HL-60 (cell line): ENCODE results near the gene DENND5A.

ENCODE experiments used
- CTCF ChIP-seq: IDR thresholded peaks from one replicate; pipeline ENCODE4 v1.5.1; 2011; ENCODE audit warnings: low read length, control low read depth, inconsistent platforms; ENCODE audit not compliant: insufficient read depth
- GABPA ChIP-seq: IDR thresholded peaks from 2 replicates; pipeline ENCODE4 v1.6.1; 2012; ENCODE audit warnings: low read depth
- POLR2AphosphoS5 ChIP-seq: IDR thresholded peaks from 2 replicates; pipeline ENCODE4 v1.6.1; 2012; ENCODE audit warnings: low read depth
- SPI1 ChIP-seq: IDR thresholded peaks from 2 replicates; pipeline ENCODE4 v1.6.1; 2012; ENCODE audit warnings: low read depth, mild to moderate bottlenecking, borderline replicate concordance
- TF ChIP-seq, protein P1 (sequence below): IDR thresholded peaks from 2 replicates; pipeline ENCODE4 v1.6.1; 2012; ENCODE audit warnings: low read depth; ENCODE audit not compliant: insufficient replicate concordance

- TF ChIP-seq CTCF = no peak
- TF ChIP-seq GABPA = no peak
- TF ChIP-seq, protein P1, sequence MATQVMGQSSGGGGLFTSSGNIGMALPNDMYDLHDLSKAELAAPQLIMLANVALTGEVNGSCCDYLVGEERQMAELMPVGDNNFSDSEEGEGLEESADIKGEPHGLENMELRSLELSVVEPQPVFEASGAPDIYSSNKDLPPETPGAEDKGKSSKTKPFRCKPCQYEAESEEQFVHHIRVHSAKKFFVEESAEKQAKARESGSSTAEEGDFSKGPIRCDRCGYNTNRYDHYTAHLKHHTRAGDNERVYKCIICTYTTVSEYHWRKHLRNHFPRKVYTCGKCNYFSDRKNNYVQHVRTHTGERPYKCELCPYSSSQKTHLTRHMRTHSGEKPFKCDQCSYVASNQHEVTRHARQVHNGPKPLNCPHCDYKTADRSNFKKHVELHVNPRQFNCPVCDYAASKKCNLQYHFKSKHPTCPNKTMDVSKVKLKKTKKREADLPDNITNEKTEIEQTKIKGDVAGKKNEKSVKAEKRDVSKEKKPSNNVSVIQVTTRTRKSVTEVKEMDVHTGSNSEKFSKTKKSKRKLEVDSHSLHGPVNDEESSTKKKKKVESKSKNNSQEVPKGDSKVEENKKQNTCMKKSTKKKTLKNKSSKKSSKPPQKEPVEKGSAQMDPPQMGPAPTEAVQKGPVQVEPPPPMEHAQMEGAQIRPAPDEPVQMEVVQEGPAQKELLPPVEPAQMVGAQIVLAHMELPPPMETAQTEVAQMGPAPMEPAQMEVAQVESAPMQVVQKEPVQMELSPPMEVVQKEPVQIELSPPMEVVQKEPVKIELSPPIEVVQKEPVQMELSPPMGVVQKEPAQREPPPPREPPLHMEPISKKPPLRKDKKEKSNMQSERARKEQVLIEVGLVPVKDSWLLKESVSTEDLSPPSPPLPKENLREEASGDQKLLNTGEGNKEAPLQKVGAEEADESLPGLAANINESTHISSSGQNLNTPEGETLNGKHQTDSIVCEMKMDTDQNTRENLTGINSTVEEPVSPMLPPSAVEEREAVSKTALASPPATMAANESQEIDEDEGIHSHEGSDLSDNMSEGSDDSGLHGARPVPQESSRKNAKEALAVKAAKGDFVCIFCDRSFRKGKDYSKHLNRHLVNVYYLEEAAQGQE = no peak
- TF ChIP-seq POLR2AphosphoS5 = no peak
- TF ChIP-seq SPI1 = no peak
These were observed 87.6 kb downstream of the DENND5A start for GRCh38 chr11:9177438-9178091.
